Activated CD4-positive, alpha-beta T cell treated with anti-CD3 and anti-CD28 coated beads for 4 hours (primary cell): ENCODE measurements around the gene ARID5B.

ENCODE experiments used
- DNase-seq, 2 donors: peaks; one replicate each; pipeline ENCODE4 v3.0.0-alpha.2; 2020

ARID5B gene

DNA sequence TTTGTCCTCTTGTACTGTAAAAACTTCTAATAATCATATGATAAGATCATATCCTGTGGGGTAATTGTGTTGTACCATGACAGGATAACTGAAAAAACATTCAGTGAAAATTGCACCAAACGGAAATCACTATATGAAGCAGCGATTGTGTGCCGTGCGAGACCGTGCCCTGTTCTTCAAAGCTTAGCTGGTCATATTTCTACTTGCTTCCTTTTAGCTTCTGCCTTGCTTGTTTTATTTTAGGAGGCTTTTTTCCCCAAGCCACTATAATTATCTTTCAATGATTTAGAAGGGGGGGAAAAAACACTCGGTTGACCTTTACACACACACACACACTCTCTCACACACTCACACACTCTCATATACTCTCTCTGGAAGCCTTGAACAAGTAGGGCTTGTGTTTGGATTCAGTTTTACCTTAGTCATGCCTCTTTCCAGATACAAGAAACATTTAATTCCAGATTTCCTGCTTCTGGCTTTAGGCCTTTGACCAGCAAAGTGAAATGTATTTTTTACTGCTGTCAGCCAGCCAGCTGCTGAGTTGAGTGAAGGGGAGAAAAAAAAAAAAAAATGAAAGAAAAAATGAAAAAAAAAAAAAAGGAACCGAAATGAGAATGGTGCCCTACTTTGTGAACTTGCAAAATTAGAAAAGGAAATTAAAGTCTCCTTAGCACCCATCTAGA is 181.4 kb downstream of the ARID5B start:
- DNase-seq, result peak in 1 of 2 donors; percentile 36

DNA sequence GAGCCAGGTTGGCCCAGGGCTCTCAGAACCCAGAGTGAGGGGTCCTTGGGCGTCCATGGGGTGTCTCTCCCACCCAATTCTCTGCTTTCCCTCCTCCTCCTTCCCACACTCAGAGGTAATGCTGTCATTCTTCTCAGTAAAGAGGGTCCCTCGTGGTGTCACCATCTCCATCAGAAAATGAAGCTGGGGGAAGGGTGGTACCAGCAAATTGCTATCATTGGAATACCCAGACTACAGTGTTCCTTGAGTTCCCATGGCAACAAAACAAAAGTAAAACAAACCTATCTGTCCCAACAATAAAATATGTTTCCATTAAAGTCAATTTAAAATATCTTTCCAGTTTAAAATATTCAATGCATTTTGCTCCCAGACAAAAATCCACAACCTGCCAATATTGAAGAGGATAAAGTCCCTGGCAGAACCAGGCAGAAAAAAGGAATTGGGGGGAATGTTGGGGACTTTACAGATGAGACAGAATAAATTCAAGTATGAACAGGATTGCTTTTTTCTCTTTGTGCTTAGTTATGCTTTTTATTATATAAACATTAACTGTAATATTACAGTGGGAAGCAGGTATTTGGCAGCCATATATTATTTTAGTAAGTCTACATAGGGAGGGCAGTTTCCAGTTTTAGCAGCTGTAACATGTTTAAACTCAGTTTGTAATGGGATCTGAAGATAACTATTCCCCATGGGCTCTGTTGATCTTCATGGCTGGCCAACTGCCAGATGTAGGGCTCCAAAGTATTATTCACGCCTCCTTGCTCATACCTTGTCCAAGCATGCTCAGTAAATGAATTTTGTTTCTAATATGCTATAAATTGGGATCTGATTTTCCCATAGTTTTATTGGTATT is 182.1 kb downstream of the ARID5B start:
- DNase-seq, result no peak

- no peak for DNase-seq
Measured at GRCh38 chr10:62084451-62084850, 183.0 kb downstream of the ARID5B start.

GRCh38 chr10:62085404-62085803 is 183.9 kb downstream of the ARID5B start:
- no peak for DNase-seq

DNA sequence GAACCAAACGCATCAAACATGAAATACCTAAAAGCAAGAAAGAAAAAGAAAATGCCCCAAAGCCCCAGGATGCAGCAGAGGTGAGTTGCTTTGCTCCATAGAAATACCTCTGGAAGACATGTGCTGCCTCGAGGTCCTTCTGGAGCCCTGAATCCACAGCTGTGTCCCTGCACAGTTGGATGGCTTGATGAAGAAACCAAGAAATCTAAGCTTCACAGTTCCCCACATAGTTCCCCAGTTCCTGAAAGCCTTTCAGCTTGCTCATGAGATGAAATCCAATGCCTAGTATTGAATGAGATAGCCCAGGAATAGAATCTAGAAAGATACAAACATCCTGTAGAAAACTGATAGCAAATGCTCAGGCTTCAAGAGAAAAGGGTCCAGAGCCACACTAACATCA is 184.3 kb downstream of the ARID5B start:
- DNase-seq, result no peak

GRCh38 chr10:62087329-62087728 is 185.8 kb downstream of the ARID5B start:
- DNase-seq, result no peak

DNA sequence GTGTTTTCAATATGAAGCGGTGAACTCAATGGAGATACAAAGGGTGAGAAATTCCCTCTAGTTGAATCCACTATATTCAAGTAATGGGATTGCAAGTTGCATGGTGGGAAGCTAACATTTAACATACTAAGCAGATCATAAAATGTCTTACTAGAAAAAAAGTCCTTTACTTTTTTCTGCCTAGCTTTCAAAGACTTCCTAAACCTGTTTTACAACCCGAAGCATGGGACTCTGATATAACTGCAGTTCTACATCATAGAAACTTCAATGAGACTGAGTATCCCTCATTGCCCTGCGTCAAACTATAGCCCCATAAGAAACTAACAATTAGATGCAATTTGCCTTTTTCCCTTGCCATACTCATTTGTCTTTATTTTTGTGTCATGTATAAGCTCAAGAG is 187.3 kb downstream of the ARID5B start:
- DNase-seq, result no peak

DNA sequence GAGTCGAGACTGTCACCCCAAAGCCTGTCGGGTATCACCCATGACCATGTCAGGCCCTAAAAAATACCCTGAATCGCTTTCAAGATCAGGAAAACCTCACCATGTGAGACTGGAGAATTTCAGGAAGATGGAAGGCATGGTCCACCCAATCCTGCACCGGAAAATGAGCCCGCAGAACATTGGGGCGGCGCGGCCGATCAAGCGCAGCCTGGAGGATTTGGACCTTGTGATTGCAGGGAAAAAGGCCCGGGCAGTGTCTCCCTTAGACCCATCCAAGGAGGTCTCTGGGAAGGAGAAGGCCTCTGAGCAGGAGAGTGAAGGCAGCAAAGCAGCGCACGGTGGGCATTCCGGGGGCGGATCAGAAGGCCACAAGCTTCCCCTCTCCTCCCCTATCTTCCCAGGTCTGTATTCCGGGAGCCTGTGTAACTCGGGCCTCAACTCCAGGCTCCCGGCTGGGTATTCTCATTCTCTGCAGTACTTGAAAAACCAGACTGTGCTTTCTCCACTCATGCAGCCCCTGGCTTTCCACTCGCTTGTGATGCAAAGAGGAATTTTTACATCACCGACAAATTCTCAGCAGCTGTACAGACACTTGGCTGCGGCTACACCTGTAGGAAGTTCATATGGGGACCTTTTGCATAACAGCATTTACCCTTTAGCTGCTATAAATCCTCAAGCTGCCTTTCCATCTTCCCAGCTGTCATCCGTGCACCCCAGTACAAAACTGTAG is 191.0 kb downstream of the ARID5B start:
- no peak for DNase-seq

GRCh38 chr10:62093863-62094291 is 192.4 kb downstream of the ARID5B start:
- no peak for DNase-seq

DNA sequence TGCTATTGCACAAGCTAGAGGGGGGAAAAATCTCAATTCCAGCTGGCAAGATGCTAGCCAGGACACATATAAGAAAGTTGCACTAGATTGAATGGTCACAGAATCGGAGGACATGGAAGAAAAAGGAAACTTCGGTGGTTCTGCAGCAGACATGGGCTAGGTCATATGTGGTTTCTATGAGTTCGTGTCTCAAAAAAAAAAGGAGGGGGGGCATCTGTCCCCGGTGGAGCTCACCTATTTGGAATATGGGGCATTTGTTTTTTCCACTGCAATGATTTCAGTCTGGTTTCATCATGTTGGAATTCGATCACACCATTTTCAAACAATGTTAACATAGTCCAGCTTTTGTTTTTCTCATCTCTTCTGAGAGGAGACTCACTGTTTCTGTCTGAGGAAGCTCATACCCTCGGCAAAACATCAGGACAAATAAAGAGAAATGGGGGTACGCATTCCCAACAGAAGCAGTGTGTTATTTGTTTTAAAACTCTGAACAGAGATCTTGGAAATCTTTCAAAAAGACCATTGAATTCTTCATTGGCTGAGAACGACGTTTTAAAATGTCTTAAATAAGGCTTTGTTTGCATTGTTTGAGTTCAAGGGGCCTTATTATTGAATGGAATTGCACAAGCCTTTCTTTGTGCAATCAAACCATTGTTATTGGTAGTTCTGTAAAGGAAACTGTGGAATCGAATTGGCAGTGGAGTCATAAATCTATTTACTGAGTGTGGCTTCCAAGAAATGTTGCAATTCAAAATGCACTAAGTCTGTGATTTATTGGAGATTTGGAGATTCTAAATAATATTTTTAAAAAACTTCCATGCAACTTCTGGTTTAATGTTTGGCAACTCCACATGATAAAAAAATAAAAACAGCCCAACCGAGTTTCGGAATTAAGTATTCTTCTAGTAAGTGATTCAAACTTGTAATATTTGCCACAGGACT is 194.0 kb downstream of the ARID5B start:
- no peak for DNase-seq

GRCh38 chr10:62096256-62096933 is 194.9 kb downstream of the ARID5B start:
- DNase-seq, result no peak

DNA sequence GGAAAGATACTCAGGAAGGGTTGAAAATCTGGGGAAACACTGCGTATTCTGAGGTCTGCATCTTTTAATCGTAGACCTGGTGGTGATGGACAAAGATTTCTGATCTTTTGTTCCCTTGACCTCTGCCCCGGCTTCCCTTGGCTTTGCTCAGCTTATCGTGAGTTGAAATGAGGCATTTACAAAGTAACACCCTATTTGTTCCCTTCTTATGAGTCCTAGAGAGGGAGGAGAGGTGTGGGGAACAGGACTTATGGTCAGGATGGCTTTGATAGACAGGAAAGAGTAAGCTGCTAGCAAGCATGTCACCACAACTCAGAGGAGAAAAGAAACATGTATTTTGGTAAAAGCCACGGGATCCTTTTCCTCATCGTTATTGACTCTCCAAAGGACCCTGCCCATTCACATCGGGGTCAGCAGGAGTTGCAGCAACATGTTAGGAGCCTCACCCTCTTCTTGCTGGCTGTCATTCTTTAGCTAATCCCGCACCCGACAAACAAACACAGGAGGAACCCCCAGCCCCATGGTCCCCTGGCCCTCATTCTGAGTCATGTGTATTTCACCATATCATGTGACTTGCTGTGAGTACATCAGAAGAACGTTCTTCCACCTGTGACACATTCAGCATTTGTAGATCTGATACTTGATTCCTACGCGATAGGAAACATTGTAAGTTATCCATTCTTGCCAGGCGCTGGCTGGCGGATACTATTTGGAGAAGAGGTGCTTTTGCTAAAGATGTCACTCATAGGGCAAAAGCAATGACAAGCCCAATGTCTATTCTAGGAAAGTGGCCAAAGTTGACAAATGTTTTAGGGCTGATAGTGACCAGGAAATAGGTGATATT is 197.0 kb downstream of the ARID5B start:
- DNase-seq, result no peak

DNA sequence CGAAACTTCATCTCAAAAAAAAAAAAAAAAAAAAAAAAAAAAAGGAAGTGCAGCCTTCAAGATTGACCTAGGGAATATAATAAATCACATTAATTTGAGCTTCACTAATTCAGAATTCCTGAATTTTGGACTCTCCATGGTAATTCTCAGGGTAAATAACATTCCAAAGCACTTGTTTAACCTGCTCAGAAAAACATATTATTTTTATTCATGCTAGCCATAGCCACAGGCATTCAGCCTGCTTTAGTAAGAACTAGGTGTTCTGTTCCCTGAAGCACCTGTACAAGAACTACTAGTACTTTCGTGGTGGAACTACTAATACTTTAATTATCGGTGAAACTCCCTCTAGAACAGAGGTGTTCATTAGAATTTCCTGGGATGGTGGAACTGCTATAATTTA is 197.8 kb downstream of the ARID5B start:
- no peak for DNase-seq

DNA sequence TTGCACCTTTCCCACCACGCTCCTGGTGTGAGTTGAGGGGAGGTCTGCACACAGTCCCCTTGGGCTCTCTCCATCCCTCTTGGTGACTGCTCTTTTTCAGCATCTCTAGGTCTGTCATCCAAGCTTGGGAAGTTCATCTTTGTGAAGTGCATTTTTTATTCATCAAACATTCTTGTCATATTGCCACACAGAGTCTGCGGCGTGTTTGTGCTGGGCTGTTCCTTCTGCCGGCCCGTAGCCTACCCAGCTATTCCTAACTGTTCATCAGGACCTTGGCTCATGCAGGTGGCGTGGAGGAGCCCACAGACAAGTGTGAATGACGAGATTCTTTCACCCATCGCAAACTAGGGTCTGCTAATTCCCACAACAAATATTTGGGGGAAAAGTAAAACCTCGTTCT is 202.4 kb downstream of the ARID5B start:
- no peak for DNase-seq

DNA sequence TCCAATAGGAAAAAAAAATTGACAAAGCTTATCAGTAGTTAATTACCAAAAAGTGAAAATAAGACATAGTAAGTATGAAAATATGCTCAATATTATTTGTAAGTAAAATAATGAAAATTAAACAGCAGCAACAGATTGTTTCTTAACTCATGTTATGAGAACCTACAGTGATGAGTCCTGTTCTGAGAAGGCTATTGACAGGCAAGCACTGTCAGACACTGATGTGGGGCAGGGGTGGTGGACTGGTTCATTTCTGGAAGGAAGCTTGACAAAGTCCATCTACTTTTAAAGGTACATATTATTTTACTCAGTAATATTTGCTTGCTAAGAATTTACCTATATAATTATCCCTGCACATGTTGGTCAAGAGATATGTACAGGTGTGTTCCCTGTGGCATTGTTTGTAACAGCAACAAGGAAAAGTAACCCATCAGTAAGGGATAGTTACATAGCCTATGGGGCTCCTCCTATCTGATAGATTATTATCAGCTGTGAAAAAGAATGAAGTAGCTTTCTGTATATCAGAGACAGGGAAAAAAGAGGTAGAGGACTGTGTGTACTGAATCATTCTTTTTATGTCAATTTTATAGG is 205.5 kb downstream of the ARID5B start:
- DNase-seq, result no peak

DNA sequence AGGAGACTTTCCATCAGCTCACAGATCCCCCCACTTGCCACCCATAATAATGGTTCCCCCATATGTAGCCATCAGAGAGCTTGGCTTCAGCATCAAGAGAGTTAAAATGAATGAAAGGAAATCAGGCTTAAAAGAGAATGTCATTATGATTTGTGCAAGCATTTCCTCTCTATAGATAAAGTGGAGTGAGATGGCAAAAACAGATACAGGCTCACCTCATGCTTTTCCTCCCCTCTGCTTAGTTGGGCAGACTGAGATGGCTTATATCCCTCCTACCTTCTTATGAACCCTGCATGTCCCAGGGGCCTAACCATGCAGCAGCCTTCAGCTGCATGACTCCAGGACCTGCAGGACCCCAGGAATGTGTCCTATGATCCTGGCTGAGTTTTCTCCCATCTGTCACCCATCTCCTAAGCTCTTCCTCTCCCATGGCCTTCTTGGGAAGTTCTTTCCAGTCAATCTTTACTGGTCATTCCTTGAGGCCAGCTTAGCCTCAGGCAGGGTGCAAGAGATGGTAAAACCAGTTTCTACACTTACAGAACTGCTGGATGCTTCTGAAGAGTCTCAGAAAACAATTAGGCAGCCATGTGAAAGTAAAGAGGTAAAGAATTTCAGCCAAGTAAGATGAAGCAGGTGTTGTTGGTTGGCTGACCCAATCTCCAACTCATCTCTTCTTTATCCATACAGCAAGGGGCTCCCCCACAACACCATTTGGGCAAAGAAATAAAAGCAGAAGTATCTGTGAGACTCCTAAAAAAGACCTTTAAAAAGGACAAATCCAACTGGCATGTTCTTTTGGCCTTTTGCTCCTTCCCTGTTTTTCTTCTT is 207.5 kb downstream of the ARID5B start:
- no peak for DNase-seq

DNA sequence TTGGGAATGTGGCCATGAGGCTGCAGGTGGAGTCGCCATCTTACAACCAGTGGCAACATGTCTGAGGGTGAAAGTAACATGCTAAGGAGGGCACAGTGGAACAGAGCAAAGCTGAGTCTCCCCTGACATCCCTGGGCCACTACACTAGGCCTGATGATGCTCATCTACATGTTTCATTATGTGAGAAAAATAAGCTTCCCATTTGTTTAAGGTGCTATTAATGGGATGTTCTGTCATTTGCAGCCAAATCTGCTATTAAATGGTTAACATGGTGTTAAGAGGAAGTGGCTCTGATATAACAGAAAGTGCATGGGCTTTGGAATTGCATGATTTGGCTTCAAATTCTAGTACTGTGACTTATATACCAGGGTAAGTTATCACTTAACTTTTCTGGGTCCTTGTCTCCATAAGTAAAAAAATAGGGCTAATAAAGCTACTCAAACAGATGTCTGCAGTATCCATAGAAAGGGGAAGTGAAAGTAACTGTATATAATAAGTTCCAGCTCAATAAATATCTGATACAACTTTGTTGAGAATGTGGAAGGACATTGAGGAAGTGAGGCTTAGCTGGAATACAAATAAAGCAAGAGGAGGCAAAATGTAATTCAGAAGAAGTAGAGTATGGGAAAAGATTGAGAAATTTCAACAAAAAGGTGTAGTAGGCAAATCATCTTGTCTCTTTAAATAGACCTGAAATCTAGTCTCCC is 208.2 kb downstream of the ARID5B start:
- no peak for DNase-seq

DNA sequence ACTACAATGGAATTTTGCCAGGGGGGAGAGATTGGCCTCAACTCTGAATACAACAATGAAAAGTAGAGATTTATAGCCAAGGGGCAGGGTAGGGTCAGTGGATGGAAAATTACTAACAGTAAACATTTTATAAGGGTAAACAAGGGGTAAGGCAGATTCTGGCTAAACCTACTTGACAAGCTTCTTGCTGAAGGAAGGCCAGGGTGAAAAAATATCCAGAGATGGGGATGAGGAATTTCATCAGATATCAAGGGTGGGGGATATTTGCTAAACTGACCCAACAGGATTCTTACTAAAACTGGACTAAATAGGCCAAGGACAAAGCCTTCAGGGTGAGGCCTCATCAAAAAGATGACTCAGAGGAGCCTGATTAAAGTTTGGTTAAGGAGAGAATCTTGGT is 210.8 kb downstream of the ARID5B start:
- DNase-seq, result no peak

GRCh38 chr10:62112963-62113362 is 211.5 kb downstream of the ARID5B start:
- no peak for DNase-seq
